ENCODE data around the gene RNFT2. TPM values are rescaled to one million over a fixed set of nuclear protein-coding genes. Genes with fewer than 3 reads are reported as not detected.

RNFT2 gene
- total RNA-seq, 1 donor from 2014 or later = 0.21 TPM

GRCh38 chr12:116849216-116849615 is 111.1 kb downstream of the RNFT2 start:
- Histone ChIP-seq H3K27me3 (no peaks in the 10 kb centered on the region), H3K27ac (no peak overlapping the region), H3K9me3 (no peaks in the 10 kb centered on the region), H3K4me1 (no peaks in the 10 kb centered on the region), H3K4me3 (no peak overlapping the region), H3K36me3 (no peaks in the 10 kb centered on the region)
- intact Hi-C loops (cut with DNase I) = no loop called here
- no peak for DNase-seq (ENCODE audit: low spot score in 2 of 2)
- no peak for TF ChIP-seq CTCF (IDR thresholded peaks at IDR 0.05)

- H3K36me3 ChIP-seq = no peaks in the 10 kb centered on the region
- no peaks in the 10 kb centered on the region for H3K4me1 ChIP-seq
- intact Hi-C loops (cut with DNase I) = no loop called here
- TF ChIP-seq CTCF (IDR thresholded peaks at IDR 0.05) = no peak
- H3K27me3 ChIP-seq = no peaks in the 10 kb centered on the region
- no peak overlapping the region for H3K4me3 ChIP-seq
- no peak overlapping the region for H3K27ac ChIP-seq
- no peaks in the 10 kb centered on the region for H3K9me3 ChIP-seq
- DNase-seq (ENCODE audit: low spot score in 2 of 2) = no peak
Observed at GRCh38 chr12:116852303-116852702, 114.2 kb downstream of the RNFT2 start.

GRCh38 chr12:116853507-116853906 is 115.4 kb downstream of the RNFT2 start:
- Histone ChIP-seq H3K27ac (no peak overlapping the region), H3K27me3 (no peaks in the 10 kb centered on the region), H3K9me3 (no peaks in the 10 kb centered on the region), H3K4me3 (no peak overlapping the region), H3K4me1 (no peaks in the 10 kb centered on the region), H3K36me3 (no peaks in the 10 kb centered on the region)
- no peak for TF ChIP-seq CTCF (IDR thresholded peaks at IDR 0.05)
- intact Hi-C loops (cut with DNase I) = no loop called here
- DNase-seq (ENCODE audit: low spot score in 2 of 2) = no peak

- Histone ChIP-seq H3K27ac (no peak overlapping the region), H3K36me3 (no peaks in the 10 kb centered on the region), H3K9me3 (no peaks in the 10 kb centered on the region), H3K4me1 (peaks cover 3 to 14% of the 10 kb centered on the region in 2 donors), H3K4me3 (no peak overlapping the region), H3K27me3 (no peaks in the 10 kb centered on the region)
- DNase-seq (ENCODE audit: low spot score in 2 of 2) = no peak
- TF ChIP-seq CTCF (IDR thresholded peaks at IDR 0.05) = no peak
- intact Hi-C loops (cut with DNase I) = no loop called here
Observed at GRCh38 chr12:116855744-116856470, 117.8 kb downstream of the RNFT2 start.

- intact Hi-C loops (cut with DNase I) = no loop called here
- H3K36me3 ChIP-seq = no peaks in the 10 kb centered on the region
- H3K27me3 ChIP-seq = no peaks in the 10 kb centered on the region
- H3K27ac ChIP-seq = no peak overlapping the region
- H3K4me3 ChIP-seq = no peak overlapping the region
- TF ChIP-seq CTCF (IDR thresholded peaks at IDR 0.05) = no peak
- no peaks in the 10 kb centered on the region for H3K9me3 ChIP-seq
- H3K4me1 ChIP-seq = peaks cover 3 to 21% of the 10 kb centered on the region in 2 donors
- no peak for DNase-seq (ENCODE audit: low spot score in 2 of 2)
Observed at GRCh38 chr12:116856729-116857128, 118.6 kb downstream of the RNFT2 start.

Measured in ascending aorta (tissue), 2 donors.